ENCODE measurements around the gene KCNQ1.

GRCh38 chr11:2828585-2829330 is 383.9 kb downstream of the KCNQ1 start:
- TF ChIP-seq POLR2A (IDR thresholded peaks at IDR 0.05; ENCODE audit: low read depth, low read length) (no peak), TAF1 (IDR thresholded peaks at IDR 0.05; ENCODE audit: borderline replicate concordance, low read depth, low read length) (no peak), POLR2AphosphoS5 (IDR thresholded peaks at IDR 0.05; ENCODE audit: low read depth, low read length) (no peak)

Data from GM12892 (cell line).